Body of pancreas (tissue), 4 donors: ENCODE data around the gene CPT2. TPM values are rescaled to one million over a fixed set of nuclear protein-coding genes. Genes with fewer than 3 reads are reported as not detected.

Experiments
- ATAC-seq: fragments of 150-250 bp; one replicate; pipeline ENCODE4 v1.9.1; 2016
- DNase-seq, 4 donors: peaks; one replicate each; pipeline ENCODE4 v3.0.0-alpha.2; 2019
- H3K27ac ChIP-seq, 4 donors: fragments of 200-600 bp; sonication (generic); 1 replicate in 3 of 4; 2 replicates in 1 of 4; pipeline versions ENCODE4 v1.5.1 to v1.6.1; 2016 to 2019; ENCODE audit warnings: mild to moderate bottlenecking in 1 of 4, mixed read lengths in 1 of 4, moderate library complexity in 1 of 4
- H3K27me3 ChIP-seq, 2 donors: fragments of 200-600 bp; sonication (generic); one replicate each; pipeline ENCODE4 v1.6.0; 2016; ENCODE audit warnings: mild to moderate bottlenecking in 1 of 2
- H3K36me3 ChIP-seq, 2 donors: fragments of 200-600 bp; sonication (generic); replicated peaks in 1 of 2; 2 replicates each; pipeline ENCODE4 v1.5.1; 2016; ENCODE audit warnings: low read depth in 2 of 2; ENCODE audit not compliant: insufficient read depth in 1 of 2
- H3K4me1 ChIP-seq: fragments of 200-600 bp; sonication (generic); one replicate; pipeline ENCODE4 v1.6.0; 2016
- H3K4me3 ChIP-seq, 2 donors: fragments of 200-600 bp; sonication (generic); 1 replicate in 1 of 2; 2 replicates in 1 of 2; pipeline ENCODE4 v1.5.1; 2016 to 2019
- H3K9me3 ChIP-seq, 3 donors: fragments of 200-600 bp; sonication (generic); 1 replicate in 2 of 3; 2 replicates in 1 of 3; pipeline ENCODE4 v1.5.1; 2016
- CTCF ChIP-seq, 7 experiments: fragments of 450-650 bp in 4 of 7; fragments of 200-600 bp in 3 of 7; sonication (generic) in 3 of 7; IDR thresholded peaks; one replicate each; pipeline ENCODE4 v1.5.1; 2016 to 2019; ENCODE audit warnings: antibody characterized with exemption in 7 of 7
- POLR2A ChIP-seq, 3 donors: fragments of 450-650 bp; IDR thresholded peaks; one replicate each; pipeline ENCODE4 v1.6.1; 2016; ENCODE audit warnings: antibody characterized with exemption in 3 of 3, mild to moderate bottlenecking in 2 of 3
- WGBS, 2 donors: methylation state at CpG; one replicate each; pipeline ENCODE4 v1.1.5; 2017; 5-methylcytosine and 5-hydroxymethylcytosine counted together
- intact Hi-C: fragments of 100-400 bp; cut with DNase I; formaldehyde crosslinking; loops from one replicate; pipeline ENCODE4 v1.15.1; 2023
- total RNA-seq, 2 donors: library from RNA; depleted of rRNA; stranded (reverse); fragments of >200 nt; gene quantifications; one replicate each; pipeline ENCODE4 v1.1.0, GENCODE V29; 2016

CPT2 gene
- 10 to 100 TPM; 14.5 to 15.6 TPM for total RNA-seq

- Histone ChIP-seq H3K36me3 (no peaks in the 10 kb centered on the region), H3K27me3 (no peaks in the 10 kb centered on the region), H3K9me3 (no peaks in the 10 kb centered on the region), H3K4me3 (peak within 1 kb of the TSS; percentile 57 to 89), H3K27ac (peak within 1 kb of the TSS; percentile 89 to 95 (median 92)), H3K4me1 (peaks cover 44% of the 10 kb centered on the region)
- intact Hi-C loops, result no loop called here
- WGBS, 2 donors, result 0 to 1% methylated on average over 38 to 43 of the region's 57 CpGs
- ATAC-seq (peak; percentile 97), DNase-seq (peak; percentile 91 to 94 (median 94))
- TF ChIP-seq POLR2A (IDR thresholded peaks at IDR 0.05), result peak; percentile 87 to 94 (median 92)
- peak in 5 of 7 experiments; percentile 3 to 22 (median 18) for TF ChIP-seq CTCF (IDR thresholded peaks at IDR 0.05)
These were observed at the start of gene CPT2 for GRCh38 chr1:53196485-53197290. CPT2 (plus strand) TSS chr1:53196824; CDS start chr1:53196944, 120 bp downstream.

GRCh38 chr1:53147174-53147573 is 49.5 kb upstream of the CPT2 start:
- Histone ChIP-seq H3K27me3 (no peaks in the 10 kb centered on the region), H3K4me3 (no peak overlapping the region), H3K27ac (peak overlapping the region in 1 of 4 donors; percentile 96), H3K4me1 (peaks cover 22% of the 10 kb centered on the region), H3K36me3 (no peaks in the 10 kb centered on the region), H3K9me3 (no peaks in the 10 kb centered on the region)
- TF ChIP-seq POLR2A (IDR thresholded peaks at IDR 0.05), result no peak
- TF ChIP-seq CTCF (IDR thresholded peaks at IDR 0.05), result no peak
- intact Hi-C loops, result no loop called here
- no peak for ATAC-seq
- no peak for DNase-seq
- WGBS, 2 donors, result 82 to 85% methylated on average over 4 of the region's 4 CpGs

- TF ChIP-seq CTCF (IDR thresholded peaks at IDR 0.05) (no peak), POLR2A (IDR thresholded peaks at IDR 0.05) (no peak)
- ATAC-seq (no peak), DNase-seq (no peak)
- no peaks in the 10 kb centered on the region for H3K9me3 ChIP-seq
- no peaks in the 10 kb centered on the region for H3K36me3 ChIP-seq
- intact Hi-C loops, result no loop called here
- H3K27me3 ChIP-seq, result no peaks in the 10 kb centered on the region
- no peak overlapping the region for H3K4me3 ChIP-seq
- 70 to 79% methylated on average over 3 of the region's 3 CpGs for WGBS, 2 donors
- peaks cover 22% of the 10 kb centered on the region for H3K4me1 ChIP-seq
- H3K27ac ChIP-seq, result no peak overlapping the region
These were observed 48.5 kb upstream of the CPT2 start for GRCh38 chr1:53148123-53148522.

GRCh38 chr1:53153752-53154151 is 42.9 kb upstream of the CPT2 start:
- Histone ChIP-seq H3K4me3 (no peak overlapping the region), H3K36me3 (no peaks in the 10 kb centered on the region), H3K27ac (no peak overlapping the region), H3K27me3 (no peaks in the 10 kb centered on the region), H3K4me1 (no peaks in the 10 kb centered on the region), H3K9me3 (no peaks in the 10 kb centered on the region)
- TF ChIP-seq POLR2A (IDR thresholded peaks at IDR 0.05) (no peak), CTCF (IDR thresholded peaks at IDR 0.05) (no peak)
- DNase-seq, result no peak
- ATAC-seq, result no peak
- WGBS, 2 donors, result 83% methylated on average over 3 of the region's 3 CpGs
- intact Hi-C loops, result no loop called here
